ENCODE results near the gene GATA3. TPM values are rescaled to one million over a fixed set of nuclear protein-coding genes. Genes with fewer than 3 reads are reported as not detected.

GATA3 gene
- total and polyA plus RNA-seq, 9 of the 15 experiments (the other 6 are each of a cell fraction or from before 2014, with no cell fraction given), result 0.01 to 0.24 (median 0.09) TPM; not detected in 6

- TF ChIP-seq AFF4 (CRISPR knock-in tag; IDR thresholded peaks at IDR 0.05) (no peak), ZBTB17 (CRISPR knock-in tag; IDR thresholded peaks at IDR 0.05) (no peak), POU5F1 (IDR thresholded peaks at IDR 0.05; ENCODE audit: borderline replicate concordance, low read depth, low read length, partially characterized antibody) (no peak), ZNF12 (CRISPR knock-in tag; IDR thresholded peaks at IDR 0.05) (no peak)
Observed at GRCh38 chr10:8104721-8105120, 50.2 kb downstream of the GATA3 start (continued).

- ChIA-PET CTCF (ENCODE audit: low intra/inter-chr PET ratio) (no interaction called here), POLR2A (no interaction called here)
- H3K4me2 ChIP-seq (ENCODE audit: insufficient read depth, low read length), result no peak overlapping the region
- H3K9me3 ChIP-seq (replicated peaks; ENCODE audit: control insufficient read depth, insufficient read depth, low read depth, low read length), result no peaks in the 10 kb centered on the region
- intact Hi-C loops (cut with micrococcal nuclease), result no loop called here
- H3K79me2 ChIP-seq (ENCODE audit: control insufficient read depth, insufficient read depth, low read length), result no peaks in the 10 kb centered on the region
- H3K27me3 ChIP-seq (ENCODE audit: control insufficient read depth in 2 of 2, insufficient read depth in 2 of 2, low read length in 2 of 2), result peaks cover 6 to 26% of the 10 kb centered on the region in 2 experiments; a peak in 4 of 5 replicates
- no peak overlapping the region for H3K9ac ChIP-seq (ENCODE audit: insufficient read depth in 1 of 2, low read depth in 2 of 2, low read length in 2 of 2)
- H2AFZ ChIP-seq (ENCODE audit: low read depth, low read length), result no peak overlapping the region
- H3K9me1 ChIP-seq (ENCODE audit: control insufficient read depth, insufficient read depth, low read length), result no peaks in the 10 kb centered on the region
- no peak overlapping the region for H3K4me3 ChIP-seq
- in situ Hi-C loops (cut with MboI), result no loop called here
- H3K36me3 ChIP-seq (ENCODE audit: control insufficient read depth, insufficient read depth, low read length), result no peaks in the 10 kb centered on the region
- 5% methylated on average over 2 of the region's 2 CpGs for WGBS (ENCODE audit: insufficient coverage, low coverage, missing lambda C conversion rate)
- H3K27ac ChIP-seq (ENCODE audit: extremely low read depth, low read depth, low read length), result no peak overlapping the region
- TF ChIP-seq ZNF146 (CRISPR knock-in tag; IDR thresholded peaks at IDR 0.05; ENCODE audit: unreplicated experiment) (peak; percentile 72), NCOR1 (IDR thresholded peaks at IDR 0.05) (no peak), E2F5 (CRISPR knock-in tag; IDR thresholded peaks at IDR 0.05) (no peak), PTRF (tag; IDR thresholded peaks at IDR 0.05) (no peak)
- BruUV-seq (replicated peaks), result no TSS peak
- ATAC-seq (no peak), DNase-seq (ENCODE audit: extremely low read depth in 1 of 4, low spot score in 3 of 4) (no peak), FAIRE-seq (no peak)
- H4K20me1 ChIP-seq (replicated peaks; ENCODE audit: control insufficient read depth, insufficient read depth, low read length), result no peaks in the 10 kb centered on the region; the same call in 1 of the 2 replicates
- H3K4me1 ChIP-seq (replicated peaks in 1 of 2; ENCODE audit: control insufficient read depth in 2 of 2, insufficient read depth in 2 of 2, low read length in 2 of 2), result no peaks in the 10 kb centered on the region; a peak in 1 of 5 replicates
Observed at GRCh38 chr10:8105932-8106331, 51.4 kb downstream of the GATA3 start.
